Measurements from ENCODE around the gene TGFB1. TPM values are rescaled to one million over a fixed set of nuclear protein-coding genes. Genes with fewer than 3 reads are reported as not detected.

Gene TGFB1
- total RNA-seq, 1 experiment from 2014 or later: 54.6 TPM

DNA sequence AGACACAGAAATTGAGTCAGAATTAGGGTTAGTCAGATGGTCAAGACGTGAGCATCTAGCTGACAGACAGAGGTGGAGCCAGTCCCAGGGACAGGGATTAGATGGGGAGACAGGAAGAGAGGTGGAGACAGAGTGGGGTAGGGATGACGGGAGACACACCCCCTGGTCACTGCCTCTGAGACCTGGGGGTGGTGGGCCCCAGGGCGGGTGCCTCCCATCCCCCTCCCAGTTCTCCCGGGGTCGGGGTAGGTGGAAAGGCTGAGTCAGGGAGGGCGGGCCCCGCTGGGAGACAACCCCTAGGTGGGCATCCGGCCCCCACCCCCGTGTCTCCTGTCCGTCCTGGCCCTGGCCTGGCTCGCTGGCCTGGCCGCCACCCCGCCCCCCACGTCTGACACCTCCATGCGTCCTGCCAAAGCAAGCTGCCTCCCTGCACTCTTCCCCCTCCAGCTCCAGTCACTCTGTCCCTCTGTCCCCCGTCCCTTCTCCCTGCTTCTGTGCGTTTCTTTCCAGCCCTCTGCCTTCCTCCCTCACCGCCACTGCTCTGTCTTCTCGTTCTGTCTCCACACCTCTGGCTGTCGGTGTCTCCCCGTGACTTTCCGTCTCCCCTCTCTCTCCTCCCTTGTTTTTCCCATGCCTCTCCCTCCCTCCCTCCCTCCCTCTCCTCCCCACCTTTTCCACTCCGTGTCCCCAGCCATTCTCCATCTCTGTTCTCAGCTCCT lies 28.6 kb downstream of the TGFB1 start:
- ATAC-seq: no peak
- RAD21 ChIA-PET (ENCODE audit: low non-redundant PET in 1 of 2, low total read pairs in 2 of 2, uncharacterized antibody in 2 of 2, unreplicated experiment in 2 of 2): no interaction called here

More for the DNA sequence above, 28.6 kb downstream of the TGFB1 start:
- H3K9me2 ChIP-seq (ENCODE audit: insufficient read depth): no peaks in the 10 kb centered on the region
- no peaks in the 10 kb centered on the region for H3K27me3 ChIP-seq (ENCODE audit: insufficient read depth, low read length)
- H3K4me2 ChIP-seq (ENCODE audit: low read length): no peak overlapping the region
- DNase-seq (ENCODE audit: low read depth, low spot score): no peak
- TF ChIP-seq SIN3A (IDR thresholded peaks at IDR 0.05; ENCODE audit: low read depth) (no peak), EZH2 (IDR thresholded peaks at IDR 0.05) (no peak), SP1 (IDR thresholded peaks at IDR 0.05; ENCODE audit: low read depth) (no peak), POLR2AphosphoS5 (IDR thresholded peaks at IDR 0.05; ENCODE audit: low read depth, low read length) (peak; percentile 34; the same call in 1 of the 2 replicates), TCF7L2 (IDR thresholded peaks at IDR 0.05; ENCODE audit: borderline replicate concordance, extremely low read depth, insufficient read depth, insufficient read length) (no peak)
- TF ChIP-seq, protein P1, sequence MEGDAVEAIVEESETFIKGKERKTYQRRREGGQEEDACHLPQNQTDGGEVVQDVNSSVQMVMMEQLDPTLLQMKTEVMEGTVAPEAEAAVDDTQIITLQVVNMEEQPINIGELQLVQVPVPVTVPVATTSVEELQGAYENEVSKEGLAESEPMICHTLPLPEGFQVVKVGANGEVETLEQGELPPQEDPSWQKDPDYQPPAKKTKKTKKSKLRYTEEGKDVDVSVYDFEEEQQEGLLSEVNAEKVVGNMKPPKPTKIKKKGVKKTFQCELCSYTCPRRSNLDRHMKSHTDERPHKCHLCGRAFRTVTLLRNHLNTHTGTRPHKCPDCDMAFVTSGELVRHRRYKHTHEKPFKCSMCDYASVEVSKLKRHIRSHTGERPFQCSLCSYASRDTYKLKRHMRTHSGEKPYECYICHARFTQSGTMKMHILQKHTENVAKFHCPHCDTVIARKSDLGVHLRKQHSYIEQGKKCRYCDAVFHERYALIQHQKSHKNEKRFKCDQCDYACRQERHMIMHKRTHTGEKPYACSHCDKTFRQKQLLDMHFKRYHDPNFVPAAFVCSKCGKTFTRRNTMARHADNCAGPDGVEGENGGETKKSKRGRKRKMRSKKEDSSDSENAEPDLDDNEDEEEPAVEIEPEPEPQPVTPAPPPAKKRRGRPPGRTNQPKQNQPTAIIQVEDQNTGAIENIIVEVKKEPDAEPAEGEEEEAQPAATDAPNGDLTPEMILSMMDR (IDR thresholded peaks at IDR 0.05 in 2 of 3, conservative IDR thresholded peaks at IDR 0.05 in 1 of 3; ENCODE audit: borderline replicate concordance in 1 of 3, insufficient read depth in 1 of 3, low read depth in 2 of 3, low read length in 2 of 3): no peak
- H3K36me3 ChIP-seq (ENCODE audit: control insufficient read depth in 1 of 2, insufficient read depth in 2 of 2, low read length in 2 of 2): peaks cover 9 to 13% of the 10 kb centered on the region in 2 experiments; a peak in 2 of 4 replicates
- H2AFZ ChIP-seq (ENCODE audit: low read depth, low read length, poor library complexity, severe bottlenecking): no peak overlapping the region
- POLR2A ChIA-PET: no interaction called here
- no peaks in the 10 kb centered on the region for H4K20me1 ChIP-seq (ENCODE audit: insufficient read depth)
- CTCF ChIA-PET: no interaction called here
- no peak overlapping the region for H3K9ac ChIP-seq (ENCODE audit: low read length)
- H3K79me2 ChIP-seq (ENCODE audit: insufficient read depth, low read length): no peaks in the 10 kb centered on the region
- no peak overlapping the region for H3K4me3 ChIP-seq (replicated peaks in 1 of 2; ENCODE audit: low read depth in 1 of 2, low read length in 2 of 2)
- intact Hi-C loops (cut with micrococcal nuclease): loop anchor here (5.0 kb wide), 1 partner anchor 247 kb away; no protein-coding TSS in a partner anchor
- no peaks in the 10 kb centered on the region for H3K9me3 ChIP-seq (ENCODE audit: control insufficient read depth in 1 of 2, insufficient read depth in 1 of 2, low read depth in 1 of 2, low read length in 2 of 2)
- BruUV-seq (replicated peaks): no TSS peak
- no peak overlapping the region for H3K27ac ChIP-seq (ENCODE audit: low read depth, low read length)
- peaks cover 8 to 39% of the 10 kb centered on the region in 2 experiments; a peak in 3 of 4 replicates for H3K4me1 ChIP-seq (ENCODE audit: control insufficient read depth in 1 of 2, insufficient read depth in 2 of 2, low read length in 2 of 2)
